Keratinocyte (primary cell): Measurements from ENCODE around the gene GCHFR. TPM values are rescaled to one million over a fixed set of nuclear protein-coding genes. Genes with fewer than 3 reads are reported as not detected.

ENCODE experiments used
- DNase-seq: peaks from one replicate; pipeline ENCODE4 v3.0.0-alpha.2; 2011; ENCODE audit warnings: low read depth, missing footprints, low spot score
- FAIRE-seq: peaks from 2 replicates; lab custom pipeline; 2011; peaks lifted over from hg19 to GRCh38; lab: Jason Lieb, UNC
- H2AFZ ChIP-seq: 2 replicates; pipeline ENCODE4 v1.6.0; 2012; ENCODE audit warnings: low read length, control low read depth, inconsistent platforms; ENCODE audit not compliant: control insufficient read depth
- H3K27ac ChIP-seq: 2 replicates; pipeline ENCODE4 v1.5.1; 2011; ENCODE audit warnings: low read length; ENCODE audit not compliant: control insufficient read depth, insufficient read depth
- H3K27me3 ChIP-seq: 3 replicates; pipeline ENCODE4 v1.6.0; 2011; ENCODE audit warnings: low read length; ENCODE audit not compliant: control insufficient read depth, insufficient read depth; ENCODE audit errors: extremely low read depth
- H3K36me3 ChIP-seq, 2 experiments: 2 replicates in 1 of 2; 3 replicates in 1 of 2; pipeline ENCODE4 v1.5.1; 2011; ENCODE audit warnings: low read length in 2 of 2, mild to moderate bottlenecking in 1 of 2; ENCODE audit not compliant: control insufficient read depth in 2 of 2, insufficient read depth in 2 of 2; ENCODE audit errors: extremely low read depth in 1 of 2
- H3K4me1 ChIP-seq: 3 replicates; pipeline ENCODE4 v1.5.1; 2011; ENCODE audit warnings: low read length; ENCODE audit not compliant: control insufficient read depth, insufficient read depth; ENCODE audit errors: extremely low read depth
- H3K4me2 ChIP-seq: 3 replicates; pipeline ENCODE4 v1.6.0; 2011; ENCODE audit warnings: low read depth, low read length; ENCODE audit not compliant: control insufficient read depth, insufficient read depth; ENCODE audit errors: extremely low read depth
- H3K4me3 ChIP-seq, 3 experiments: fragments of 200-600 bp in 1 of 3; sonication (generic) in 1 of 3; 2 replicates in 2 of 3; 3 replicates in 1 of 3; pipeline ENCODE4 v1.5.1; 2011 to 2016; ENCODE audit warnings: low read length in 3 of 3, mild to moderate bottlenecking in 3 of 3, control low read depth in 2 of 3, inconsistent platforms in 1 of 3, low read depth in 1 of 3, mixed read lengths in 1 of 3, mixed run types in 1 of 3, moderate library complexity in 1 of 3; ENCODE audit not compliant: control insufficient read depth in 2 of 3, insufficient read depth in 2 of 3; ENCODE audit errors: extremely low read depth in 1 of 3
- H3K79me2 ChIP-seq: 2 replicates; pipeline ENCODE4 v1.6.0; 2012; ENCODE audit warnings: low read length; ENCODE audit not compliant: control insufficient read depth, insufficient read depth
- H3K9ac ChIP-seq: 3 replicates; pipeline ENCODE4 v1.6.0; 2011; ENCODE audit warnings: low read length; ENCODE audit not compliant: control insufficient read depth, insufficient read depth; ENCODE audit errors: extremely low read depth
- H3K9me1 ChIP-seq: 3 replicates; pipeline ENCODE4 v1.6.0; 2011; ENCODE audit warnings: low read length; ENCODE audit not compliant: control insufficient read depth, insufficient read depth; ENCODE audit errors: extremely low read depth
- H3K9me3 ChIP-seq: 2 replicates; pipeline ENCODE4 v1.5.1; 2012; ENCODE audit warnings: low read depth, low read length; ENCODE audit not compliant: control insufficient read depth
- H4K20me1 ChIP-seq: 3 replicates; pipeline ENCODE4 v1.6.0; 2011; ENCODE audit warnings: low read length; ENCODE audit not compliant: control insufficient read depth, insufficient read depth; ENCODE audit errors: extremely low read depth
- EZH2 ChIP-seq: IDR thresholded peaks from one replicate; pipeline ENCODE4 v1.6.1; 2012; ENCODE audit warnings: inconsistent platforms, mild to moderate bottlenecking, low read length, moderate library complexity
- dilution Hi-C: fragments of 300-500 bp; cut with MboI; formaldehyde crosslinking; loops from one replicate; pipeline ENCODE4 v1.7.0; 2020; ENCODE audit warnings: low sequenced_read_pairs; ENCODE audit not compliant: extremely low pct_ligation_motif_present
- polyA plus RNA-seq, 5 experiments: library from polyadenylated mRNA; depleted of rRNA in 3 of 5; stranded (reverse) in 3 of 5; stranded (forward) in 1 of 5; unstranded in 1 of 5; fragments of >200 nt; gene quantifications; 1 replicate in 1 of 5; 2 replicates in 3 of 5; 3 replicates in 1 of 5; pipeline versions ENCODE4 v1.2.1 to v1.2.3, GENCODE V29; 2011 to 2012; ENCODE audit warnings: missing spikeins in 2 of 5, low read depth in 1 of 5, low replicate concordance in 1 of 5
- TF ChIP-seq, protein P1 (sequence below), 3 experiments: IDR thresholded peaks in 1 of 3; conservative IDR thresholded peaks in 1 of 3; optimal IDR thresholded peaks in 1 of 3; 2 replicates in 2 of 3; 3 replicates in 1 of 3; pipeline versions ENCODE3 to v1.5.1; 2011; ENCODE audit warnings: low read length in 3 of 3, mild to moderate bottlenecking in 3 of 3, moderate library complexity in 2 of 3, control low read depth in 1 of 3, inconsistent platforms in 1 of 3; ENCODE audit not compliant: insufficient read depth in 2 of 3; ENCODE audit errors: extremely low read depth in 1 of 3

GCHFR gene
- polyA plus RNA-seq, 1 donor (not counting 4 experiments of a cell fraction or from before 2014, with no cell fraction given), result 2.7 TPM

DNA sequence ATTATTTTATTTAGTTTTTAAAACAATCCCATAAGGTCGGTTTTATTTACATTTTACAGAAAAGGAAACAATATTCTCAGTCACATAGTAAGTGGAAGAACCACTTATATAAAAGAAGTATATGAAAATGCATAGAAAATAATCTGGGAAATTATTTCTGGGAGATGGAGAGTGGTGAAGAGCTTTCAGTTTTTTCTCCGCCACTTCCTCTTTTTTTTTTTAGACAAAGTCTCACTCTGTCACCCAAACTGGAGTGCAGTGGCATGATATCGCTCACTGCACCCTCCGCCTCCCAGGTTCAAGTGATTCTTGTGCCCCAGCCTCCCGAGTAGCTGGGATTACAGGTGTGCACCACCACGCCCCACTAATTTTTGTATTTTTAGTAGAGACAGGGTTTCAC lies 47.7 kb upstream of the GCHFR start:
- H3K27me3 ChIP-seq, result no peaks in the 10 kb centered on the region
- H3K9me3 ChIP-seq, result no peaks in the 10 kb centered on the region
- DNase-seq (no peak), FAIRE-seq (no peak)
- H3K36me3 ChIP-seq, result peaks cover 2 to 7% of the 10 kb centered on the region in 2 experiments
- H2AFZ ChIP-seq, result no peak overlapping the region
- TF ChIP-seq, protein P1, sequence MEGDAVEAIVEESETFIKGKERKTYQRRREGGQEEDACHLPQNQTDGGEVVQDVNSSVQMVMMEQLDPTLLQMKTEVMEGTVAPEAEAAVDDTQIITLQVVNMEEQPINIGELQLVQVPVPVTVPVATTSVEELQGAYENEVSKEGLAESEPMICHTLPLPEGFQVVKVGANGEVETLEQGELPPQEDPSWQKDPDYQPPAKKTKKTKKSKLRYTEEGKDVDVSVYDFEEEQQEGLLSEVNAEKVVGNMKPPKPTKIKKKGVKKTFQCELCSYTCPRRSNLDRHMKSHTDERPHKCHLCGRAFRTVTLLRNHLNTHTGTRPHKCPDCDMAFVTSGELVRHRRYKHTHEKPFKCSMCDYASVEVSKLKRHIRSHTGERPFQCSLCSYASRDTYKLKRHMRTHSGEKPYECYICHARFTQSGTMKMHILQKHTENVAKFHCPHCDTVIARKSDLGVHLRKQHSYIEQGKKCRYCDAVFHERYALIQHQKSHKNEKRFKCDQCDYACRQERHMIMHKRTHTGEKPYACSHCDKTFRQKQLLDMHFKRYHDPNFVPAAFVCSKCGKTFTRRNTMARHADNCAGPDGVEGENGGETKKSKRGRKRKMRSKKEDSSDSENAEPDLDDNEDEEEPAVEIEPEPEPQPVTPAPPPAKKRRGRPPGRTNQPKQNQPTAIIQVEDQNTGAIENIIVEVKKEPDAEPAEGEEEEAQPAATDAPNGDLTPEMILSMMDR (optimal IDR thresholded peaks at IDR 0.05 in 1 of 3, IDR thresholded peaks at IDR 0.05 in 1 of 3, conservative IDR thresholded peaks at IDR 0.05 in 1 of 3; ENCODE audit: extremely low read depth in 1 of 3, insufficient read depth in 2 of 3, low read length in 3 of 3), result no peak
- TF ChIP-seq EZH2, result no peak
- H3K4me2 ChIP-seq, result no peak overlapping the region
- no peaks in the 10 kb centered on the region for H4K20me1 ChIP-seq
- H3K27ac ChIP-seq, result no peak overlapping the region
- no peaks in the 10 kb centered on the region for H3K4me1 ChIP-seq
- H3K79me2 ChIP-seq, result no peaks in the 10 kb centered on the region
- H3K9me1 ChIP-seq, result no peaks in the 10 kb centered on the region
- dilution Hi-C loops, result no loop called here
- no peak overlapping the region for H3K9ac ChIP-seq
- H3K4me3 ChIP-seq, result no peak overlapping the region

GRCh38 chr15:40721701-40722100 lies 42.2 kb upstream of the GCHFR start:
- Histone ChIP-seq H3K79me2 (no peaks in the 10 kb centered on the region), H3K36me3 (peaks cover 0 to 4% of the 10 kb centered on the region in 2 experiments), H3K9me1 (no peaks in the 10 kb centered on the region), H4K20me1 (no peaks in the 10 kb centered on the region), H3K4me1 (no peaks in the 10 kb centered on the region), H2AFZ (no peak overlapping the region), H3K4me2 (no peak overlapping the region), H3K9ac (no peak overlapping the region), H3K9me3 (no peaks in the 10 kb centered on the region), H3K27ac (no peak overlapping the region), H3K27me3 (no peaks in the 10 kb centered on the region), H3K4me3 (no peak overlapping the region)
- FAIRE-seq (no peak), DNase-seq (no peak)
- no peak for TF ChIP-seq EZH2
- dilution Hi-C loops, result no loop called here

GRCh38 chr15:40722354-40722753 lies 41.5 kb upstream of the GCHFR start:
- dilution Hi-C loops, result no loop called here
- TF ChIP-seq EZH2, result no peak
- TF ChIP-seq, protein P1 (optimal IDR thresholded peaks at IDR 0.05 in 1 of 3, IDR thresholded peaks at IDR 0.05 in 1 of 3, conservative IDR thresholded peaks at IDR 0.05 in 1 of 3; ENCODE audit: extremely low read depth in 1 of 3, insufficient read depth in 2 of 3, low read length in 3 of 3), result no peak
- H3K4me3 ChIP-seq, result no peak overlapping the region
- H3K9ac ChIP-seq, result no peak overlapping the region
- no peaks in the 10 kb centered on the region for H3K9me3 ChIP-seq
- no peak overlapping the region for H2AFZ ChIP-seq
- no peak overlapping the region for H3K4me2 ChIP-seq
- no peak overlapping the region for H3K27ac ChIP-seq
- FAIRE-seq, result no peak
- H4K20me1 ChIP-seq, result no peaks in the 10 kb centered on the region
- no peak for DNase-seq
- H3K9me1 ChIP-seq, result no peaks in the 10 kb centered on the region
- H3K27me3 ChIP-seq, result no peaks in the 10 kb centered on the region
- no peaks in the 10 kb centered on the region for H3K4me1 ChIP-seq
- H3K79me2 ChIP-seq, result no peaks in the 10 kb centered on the region
- H3K36me3 ChIP-seq, result peaks cover 0 to 4% of the 10 kb centered on the region in 2 experiments
